Measurements from ENCODE around the gene CES4A. TPM values are rescaled to one million over a fixed set of nuclear protein-coding genes. Genes with fewer than 3 reads are reported as not detected.

CES4A gene
- total RNA-seq, 1 experiment from 2014 or later: 1.9 TPM

GRCh38 chr16:66940236-66940635, 48.2 kb upstream of the CES4A start:
- TF ChIP-seq CTCF (conservative IDR thresholded peaks at IDR 0.05): no peak
- Histone ChIP-seq H3K14ac (ENCODE audit: insufficient read depth, low read length) (no peak overlapping the region), H3K27me3 (ENCODE audit: insufficient read depth, low read length) (no peaks in the 10 kb centered on the region), H4K20me1 (ENCODE audit: control insufficient read depth, insufficient read depth, insufficient read length) (no peaks in the 10 kb centered on the region), H3K18ac (ENCODE audit: insufficient read length, low read depth, low read length) (no peak overlapping the region), H3K9ac (ENCODE audit: extremely low read depth, insufficient read length, low read length) (no peak overlapping the region), H3K23me2 (ENCODE audit: insufficient read length, low read depth, low read length, poor library complexity, severe bottlenecking) (peaks cover under 1% of the 10 kb centered on the region), H4K5ac (ENCODE audit: insufficient read length, low read depth, low read length) (no peak overlapping the region), H3K4me1 (ENCODE audit: insufficient read depth, low read length) (no peaks in the 10 kb centered on the region), H4K91ac (ENCODE audit: insufficient read length, low read depth, low read length) (no peak overlapping the region), H3K56ac (ENCODE audit: insufficient read length, low read depth, low read length) (no peak overlapping the region), H2BK120ac (ENCODE audit: low read depth, low read length, poor library complexity, severe bottlenecking) (no peak overlapping the region), H2AFZ (ENCODE audit: low read length) (no peak overlapping the region), H3K4ac (ENCODE audit: low read depth, low read length) (no peak overlapping the region), H2AK5ac (ENCODE audit: insufficient read length, low read length) (no peak overlapping the region), H2BK20ac (ENCODE audit: low read depth, low read length, poor library complexity, severe bottlenecking) (no peak overlapping the region), H3K79me1 (ENCODE audit: insufficient read depth, low read depth, low read length, poor library complexity, severe bottlenecking) (no peaks in the 10 kb centered on the region), H2BK5ac (ENCODE audit: insufficient read length, low read length) (no peak overlapping the region), H3K23ac (ENCODE audit: insufficient read length, low read depth, low read length) (no peak overlapping the region), H3T11ph (ENCODE audit: low read length) (no peak overlapping the region), H3K4me2 (ENCODE audit: insufficient read depth, insufficient read length, low read length) (no peak overlapping the region), H4K8ac (replicated peaks; ENCODE audit: insufficient read length, low read depth, low read length) (no peak overlapping the region), H2BK12ac (ENCODE audit: insufficient read length, low read depth, low read length) (no peak overlapping the region), H3K9me3 (ENCODE audit: control insufficient read depth, low read depth, low read length) (no peaks in the 10 kb centered on the region), H2BK15ac (ENCODE audit: low read depth, low read length) (no peak overlapping the region), H3K27ac (ENCODE audit: insufficient read length, low read depth, low read length) (no peak overlapping the region), H3K79me2 (ENCODE audit: insufficient read depth, low read length) (no peaks in the 10 kb centered on the region)
- Mint-ChIP-seq H3K9me3 (no peaks in the 10 kb centered on the region), H3K4me3 (no peak overlapping the region), H3K27ac (no peak overlapping the region), H3K36me3 (ENCODE audit: insufficient read depth in 1 of 3, low read depth in 3 of 3) (peaks cover 13 to 41% (median 34%) of the 10 kb centered on the region in 3 experiments; a peak in 6 of 7 replicates), H3K4me1 (peaks cover 2 to 8% of the 10 kb centered on the region in 2 experiments), H3K27me3 (ENCODE audit: low read depth) (no peaks in the 10 kb centered on the region)
- DNase-seq: no peak
- WGBS (ENCODE audit: extremely low coverage, insufficient read length, low lambda C conversion rate): no CpG with 5 or more reads among the region's 16 CpGs

Measured in H9 (cell line).